GM11168 (cell line): ENCODE measurements around the gene MYH10.
"Not testable (repeated sequence)": the region's sequence is repeated elsewhere in the genome, so short reads cannot be mapped to it uniquely, and the experiment has no call there.

ENCODE experiments used
- in situ Hi-C: fragments of 300-500 bp; cut with MboI; formaldehyde crosslinking; loops from one replicate; pipeline ENCODE4 v1.12.0; 2022; ENCODE audit warnings: low sequenced_read_pairs; ENCODE audit not compliant: unreplicated experiment

The MYH10 gene

DNA sequence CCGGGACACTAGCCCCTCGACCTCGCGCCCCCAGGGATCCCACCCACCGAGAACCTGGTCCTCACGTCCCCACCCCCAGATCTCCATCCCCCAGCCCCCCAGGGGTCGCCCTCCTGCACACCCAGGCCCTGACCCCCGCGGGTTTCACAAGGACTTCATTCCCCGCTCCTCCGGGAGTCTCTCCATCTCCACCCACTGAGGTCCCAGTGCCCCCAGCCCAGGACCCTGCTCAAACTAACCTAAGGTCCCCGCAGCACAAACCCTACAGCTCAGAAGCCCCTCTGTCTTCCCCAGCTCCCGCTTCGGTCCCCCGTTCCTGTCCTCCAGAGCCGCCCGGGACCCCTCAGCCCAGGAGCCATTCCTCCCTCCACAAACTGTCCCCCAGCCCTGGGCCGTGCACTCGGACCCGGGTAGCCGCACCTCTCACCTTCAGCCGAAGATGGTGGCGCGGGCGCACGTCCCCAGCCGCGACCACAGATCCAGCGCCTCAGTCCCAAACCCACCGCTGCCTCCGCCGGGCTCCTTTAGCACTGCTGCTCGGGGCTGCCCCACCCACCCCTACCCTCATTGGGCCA lies at the start of gene MYH10:
TSS of gene MYH10 (minus strand) at position 499 of the 575 bp plus-strand sequence. CDS start 7,479 bp downstream, outside the sequence.
- in situ Hi-C loops = no loop called here

DNA sequence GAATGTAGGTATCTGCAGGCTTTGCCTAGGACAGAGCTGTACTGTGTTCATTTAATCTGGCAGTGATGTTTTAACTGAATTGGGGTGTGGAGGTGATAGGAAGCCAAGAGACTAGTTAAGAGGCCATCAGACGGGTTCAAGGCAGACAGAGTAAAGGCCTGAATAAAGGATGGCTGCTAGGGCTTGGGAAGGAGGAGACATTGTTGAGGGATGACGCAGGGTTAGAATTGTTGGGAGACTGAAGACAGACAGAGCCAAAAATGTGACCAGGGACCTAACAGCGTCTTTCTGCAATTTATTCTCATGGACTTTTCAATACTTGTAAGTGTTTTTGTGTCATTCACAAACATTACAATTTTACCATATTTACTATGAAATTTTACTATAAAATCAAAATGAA lies 48.6 kb upstream of the MYH10 start:
- in situ Hi-C loops = no loop called here

DNA sequence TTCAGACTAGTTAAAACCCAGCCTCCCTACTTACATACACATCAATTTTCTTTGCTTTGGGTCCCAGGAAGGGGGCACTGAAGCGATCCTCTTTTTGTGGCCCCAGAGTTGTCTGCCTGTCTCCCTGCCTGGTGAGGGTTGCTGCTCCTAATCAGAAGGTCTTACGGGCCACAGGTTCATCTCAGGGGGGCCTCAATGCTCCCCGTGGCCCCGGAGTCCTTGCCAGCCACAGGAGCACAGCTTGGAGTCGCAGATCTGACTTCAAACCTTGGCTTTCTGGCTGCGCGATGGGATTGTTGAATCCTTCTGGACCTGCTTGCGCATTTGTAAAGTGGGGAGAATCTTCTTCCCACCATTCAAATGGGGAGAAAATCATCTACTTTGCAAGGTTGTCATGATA lies 44.8 kb upstream of the MYH10 start:
- in situ Hi-C loops = no loop called here

DNA sequence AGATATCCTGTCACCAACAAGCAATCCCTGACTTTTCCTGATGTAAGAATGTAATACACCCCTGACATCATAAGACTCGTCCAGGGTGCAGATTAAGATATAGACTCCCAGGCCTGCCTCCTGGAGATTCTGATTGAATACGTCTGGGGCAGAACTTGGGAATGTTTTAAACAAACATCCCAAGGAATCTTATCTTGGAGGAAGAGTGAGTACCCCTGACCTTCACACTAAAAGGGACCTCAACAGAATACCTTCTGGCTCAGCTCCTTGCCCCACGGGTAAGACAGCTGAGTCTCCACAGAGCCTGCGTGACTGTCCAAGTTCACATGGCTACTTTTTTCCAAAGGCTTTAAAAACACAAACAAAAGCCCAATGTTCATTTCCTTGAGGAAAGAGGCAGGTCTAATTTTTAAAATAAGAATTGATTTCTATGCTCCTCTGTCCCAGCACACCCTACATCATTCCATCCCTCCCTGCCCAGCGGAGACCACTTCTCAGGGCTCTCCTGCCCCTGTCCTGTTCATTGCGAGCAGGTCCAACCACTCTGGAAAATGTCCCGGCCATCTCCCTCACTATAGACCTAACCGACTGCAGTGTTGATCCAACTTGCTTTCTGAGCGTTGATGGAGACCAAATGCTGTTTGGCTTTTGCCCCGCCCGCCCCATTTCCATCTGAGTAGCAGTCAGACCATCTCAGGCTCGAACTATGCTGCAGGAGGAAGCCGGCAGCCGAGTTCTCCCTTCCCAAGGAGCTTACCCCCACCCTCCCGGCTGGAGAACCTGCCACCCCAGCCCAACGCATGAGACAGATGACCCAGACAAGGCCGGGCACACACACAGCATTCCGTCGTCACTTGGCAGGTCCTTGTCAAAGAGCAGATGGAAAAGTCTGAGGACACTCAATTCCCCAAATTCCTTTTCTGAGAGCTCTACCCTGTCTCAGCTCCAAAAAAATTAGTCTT lies 44.1 kb upstream of the MYH10 start:
- in situ Hi-C loops = no loop called here

DNA sequence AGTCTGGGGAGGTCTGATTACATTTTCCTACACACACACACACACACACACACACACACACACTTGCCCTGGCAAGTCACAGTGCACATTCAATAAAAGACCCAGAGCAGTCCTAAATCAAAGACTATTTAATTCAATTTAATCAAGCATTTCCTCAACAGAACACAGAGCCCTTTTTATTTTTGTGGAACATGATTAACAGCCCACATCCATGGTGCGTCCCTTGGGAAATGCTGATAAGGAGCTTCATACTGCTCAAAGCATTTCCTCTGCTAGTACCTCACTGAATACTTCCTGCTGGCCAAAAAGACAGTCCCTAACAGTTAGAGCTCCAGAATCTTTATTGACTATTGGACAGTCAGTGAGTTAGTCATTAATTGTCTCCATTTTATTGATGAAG lies 43.1 kb upstream of the MYH10 start:
- in situ Hi-C loops = no loop called here

DNA sequence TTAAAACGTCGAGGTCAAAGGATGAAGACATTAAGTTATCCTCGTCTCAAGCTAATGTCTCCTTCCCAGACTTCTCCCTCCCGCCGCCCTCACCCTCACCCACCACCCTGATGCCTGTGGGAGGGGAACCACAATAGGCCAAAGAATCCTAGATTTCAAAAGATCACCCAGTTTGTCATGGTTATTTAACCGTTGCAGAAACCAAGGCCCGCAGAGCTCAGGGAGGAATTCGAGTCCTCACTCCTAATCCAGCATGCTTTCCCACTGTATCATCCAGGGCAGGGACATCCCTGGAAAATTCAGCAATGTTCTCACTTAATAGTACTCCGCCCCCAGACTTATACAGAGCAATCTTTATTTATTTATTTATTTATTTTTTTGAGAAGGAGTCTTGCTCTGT lies 41.8 kb upstream of the MYH10 start:
- in situ Hi-C loops = no loop called here

DNA sequence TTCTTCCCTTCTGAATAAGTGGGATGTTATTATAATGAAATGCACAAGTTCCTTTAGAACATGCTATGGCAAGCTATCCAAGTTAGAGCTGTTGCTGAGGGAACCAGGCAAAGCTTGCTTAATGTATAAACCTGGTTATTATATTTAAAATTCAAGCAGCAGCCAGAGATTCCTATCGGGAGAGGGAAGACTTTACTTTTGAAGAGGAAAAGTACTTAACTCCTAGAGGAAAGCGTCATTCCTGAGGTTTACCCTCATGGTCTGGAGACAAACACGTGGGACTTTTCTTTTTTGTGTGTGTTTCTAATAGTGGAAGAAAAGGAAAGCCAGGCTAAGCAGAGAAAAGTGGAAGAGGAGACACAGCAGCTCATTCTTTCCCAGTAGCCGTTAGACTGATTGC lies 39.9 kb upstream of the MYH10 start:
- in situ Hi-C loops = no loop called here

DNA sequence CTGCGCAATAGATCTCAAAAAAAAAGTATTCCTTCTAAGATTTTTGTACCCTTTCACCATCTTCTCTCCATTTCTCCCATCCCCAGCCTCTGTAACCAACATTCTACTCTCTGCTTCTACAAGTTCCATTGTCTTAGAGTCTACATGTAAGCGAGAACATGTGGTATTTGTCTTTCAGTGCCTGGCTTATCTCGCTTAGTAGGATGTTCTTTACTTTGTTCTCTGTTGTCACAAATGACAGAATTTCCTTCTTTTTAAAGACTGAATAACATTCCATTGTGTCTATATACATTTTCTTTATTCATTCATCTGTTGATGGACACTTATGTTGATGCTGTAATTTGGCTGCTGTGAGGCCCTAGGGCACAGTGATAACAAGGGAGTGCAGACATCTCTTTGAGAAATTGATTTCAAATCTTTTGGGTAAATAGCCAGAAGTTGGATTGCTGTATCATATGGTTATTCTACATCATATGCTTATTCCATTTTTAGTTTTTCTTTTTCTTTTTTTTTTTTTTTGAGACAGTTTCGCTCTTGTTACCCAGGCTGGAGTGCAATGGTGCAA lies 37.7 kb upstream of the MYH10 start:
- in situ Hi-C loops = no loop called here

DNA sequence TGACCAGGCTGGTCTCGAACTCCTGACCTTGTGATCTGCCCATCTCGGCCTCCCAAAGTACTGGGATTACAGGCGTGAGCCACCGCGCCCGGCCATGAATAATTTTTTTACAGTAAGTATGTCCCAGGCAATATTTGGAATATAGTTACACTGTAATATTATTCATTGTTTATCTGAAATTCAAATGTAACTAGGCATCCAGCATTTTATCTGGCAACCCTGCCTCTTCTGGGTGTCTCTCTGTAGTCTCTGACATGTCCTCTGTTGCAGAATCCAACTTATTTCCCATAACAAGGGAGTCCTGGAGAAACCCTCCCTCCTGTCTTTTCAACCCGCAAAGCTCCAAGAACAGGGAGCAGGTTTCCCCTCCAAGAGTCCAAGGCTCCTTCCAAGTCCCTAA lies 36.9 kb upstream of the MYH10 start:
- in situ Hi-C loops = no loop called here

DNA sequence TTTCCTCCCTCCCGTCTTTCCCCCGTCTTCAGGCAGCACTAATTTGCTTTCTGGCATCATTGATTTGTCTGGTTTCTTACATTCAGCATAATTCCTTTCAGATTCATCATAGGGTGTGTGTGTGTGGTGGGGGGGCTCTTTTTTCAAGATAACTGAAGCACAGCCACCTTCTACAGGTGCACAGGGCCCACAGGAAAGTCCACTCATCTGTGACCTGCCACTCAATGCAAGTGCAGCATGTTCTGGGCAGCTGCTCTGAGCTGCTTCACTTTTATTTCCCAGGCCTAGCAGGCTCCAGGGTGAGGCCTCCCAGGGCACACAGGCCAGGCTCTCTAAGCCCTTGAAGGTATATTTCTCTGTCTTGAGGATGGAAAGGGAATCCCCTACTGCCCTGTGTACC lies 35.2 kb upstream of the MYH10 start:
- in situ Hi-C loops = no loop called here

DNA sequence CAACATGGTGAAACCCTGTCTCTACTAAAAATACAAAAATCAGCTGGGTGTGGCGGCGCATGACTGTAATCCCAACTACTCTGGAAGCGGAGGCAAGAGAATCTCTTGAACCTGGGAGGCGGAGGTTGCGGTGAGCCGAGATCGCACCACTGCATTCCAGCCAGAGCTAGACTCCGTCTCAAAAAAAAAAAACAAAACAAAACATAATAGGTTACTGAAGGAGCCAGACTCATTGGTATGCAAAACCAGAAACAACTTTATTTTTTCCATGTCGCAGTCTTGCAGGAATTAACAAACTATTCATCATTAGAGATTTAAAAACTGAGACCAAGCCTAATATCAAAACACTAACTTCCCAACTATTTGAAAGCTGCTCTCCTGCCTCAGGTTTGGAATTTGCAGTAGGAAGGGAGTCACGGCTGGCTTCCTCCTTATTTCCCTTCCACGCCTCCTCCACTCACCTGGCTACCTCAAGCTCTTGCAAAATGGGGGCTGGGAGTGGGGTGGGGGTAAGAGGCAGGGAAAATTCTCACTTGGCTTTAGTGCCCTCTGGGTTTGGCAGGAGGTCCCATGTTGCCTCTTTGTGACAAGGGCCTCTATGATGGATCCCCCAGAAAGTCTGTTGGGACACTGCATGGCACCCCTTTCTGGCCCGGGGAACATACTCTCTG lies 34.1 kb upstream of the MYH10 start:
- in situ Hi-C loops = no loop called here

DNA sequence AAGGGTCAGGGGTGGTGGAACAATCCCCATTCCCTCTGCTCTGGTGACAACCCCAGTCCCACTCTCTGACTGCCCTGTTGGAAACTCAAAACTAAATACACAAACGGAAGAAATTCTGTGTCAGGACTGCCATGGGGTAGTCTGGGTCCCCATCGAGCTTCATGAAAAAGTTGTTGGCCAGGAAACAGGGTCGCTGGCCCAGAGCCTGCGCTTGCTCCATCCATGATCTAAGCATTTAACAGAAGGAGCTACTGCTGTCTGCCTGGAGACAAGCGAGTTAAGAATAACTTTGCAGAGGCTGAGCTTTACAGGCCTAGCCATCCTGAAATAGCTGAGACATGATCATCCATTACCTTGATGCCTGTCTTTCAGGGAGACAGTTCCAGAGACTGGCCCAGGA lies 32.4 kb upstream of the MYH10 start:
- in situ Hi-C loops = no loop called here

DNA sequence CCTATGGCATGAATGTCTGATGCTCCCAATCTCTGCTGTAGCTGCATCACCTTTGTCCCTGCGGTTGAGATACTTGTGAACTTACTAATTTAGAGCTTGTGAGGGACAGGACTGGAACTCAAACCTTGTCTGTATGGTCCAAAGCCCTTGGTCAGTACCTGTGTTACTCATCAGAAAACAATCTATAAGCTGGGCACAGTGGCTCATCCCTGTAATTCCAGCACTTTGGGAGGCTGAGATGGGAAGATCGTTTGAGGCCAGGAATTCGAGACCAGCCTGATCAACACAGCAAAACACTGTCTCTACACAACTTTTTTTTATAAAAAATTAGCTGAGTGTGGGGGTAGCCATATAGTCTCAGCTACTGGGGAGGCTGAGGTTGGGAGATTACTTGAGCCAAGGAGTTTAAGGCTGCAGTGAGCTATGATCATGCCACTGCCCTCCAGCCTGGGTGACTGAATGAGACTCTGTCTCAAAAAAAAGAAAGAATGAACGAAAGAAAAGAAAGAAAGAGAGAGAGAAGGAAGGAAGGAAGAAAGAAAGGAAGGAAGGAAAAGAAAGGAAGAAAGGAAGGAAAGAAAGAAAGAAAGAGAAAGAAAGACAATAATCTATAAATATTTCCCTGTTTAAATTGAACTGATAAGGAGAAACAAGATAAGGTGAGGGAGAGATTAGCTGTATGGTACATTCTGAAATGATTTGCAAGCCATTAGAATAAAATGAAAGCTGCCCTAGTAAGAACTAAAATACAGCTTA lies 31.7 kb upstream of the MYH10 start:
- in situ Hi-C loops = no loop called here

DNA sequence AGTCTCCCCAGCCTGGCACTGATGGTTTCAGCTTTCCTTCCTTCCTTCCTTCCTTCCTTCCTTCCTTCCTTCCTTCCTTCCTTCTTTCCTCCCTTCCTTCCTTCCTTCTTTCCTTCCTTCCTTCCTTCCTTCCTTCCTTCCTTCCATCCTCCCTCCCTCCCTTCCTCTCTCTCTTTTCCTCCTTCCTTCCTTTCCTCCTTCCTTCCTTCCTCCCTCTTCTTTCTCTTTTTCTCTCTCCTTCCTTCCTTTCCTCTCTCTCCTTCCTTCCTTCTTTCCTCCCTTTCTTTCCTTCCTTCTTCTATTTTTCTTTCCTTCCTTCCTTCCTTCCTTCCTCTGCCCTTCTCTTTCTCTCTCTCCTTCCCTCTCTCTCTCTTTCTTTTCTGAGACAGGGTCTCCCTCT lies 30.2 kb upstream of the MYH10 start:
- in situ Hi-C loops = not testable (repeated sequence)

DNA sequence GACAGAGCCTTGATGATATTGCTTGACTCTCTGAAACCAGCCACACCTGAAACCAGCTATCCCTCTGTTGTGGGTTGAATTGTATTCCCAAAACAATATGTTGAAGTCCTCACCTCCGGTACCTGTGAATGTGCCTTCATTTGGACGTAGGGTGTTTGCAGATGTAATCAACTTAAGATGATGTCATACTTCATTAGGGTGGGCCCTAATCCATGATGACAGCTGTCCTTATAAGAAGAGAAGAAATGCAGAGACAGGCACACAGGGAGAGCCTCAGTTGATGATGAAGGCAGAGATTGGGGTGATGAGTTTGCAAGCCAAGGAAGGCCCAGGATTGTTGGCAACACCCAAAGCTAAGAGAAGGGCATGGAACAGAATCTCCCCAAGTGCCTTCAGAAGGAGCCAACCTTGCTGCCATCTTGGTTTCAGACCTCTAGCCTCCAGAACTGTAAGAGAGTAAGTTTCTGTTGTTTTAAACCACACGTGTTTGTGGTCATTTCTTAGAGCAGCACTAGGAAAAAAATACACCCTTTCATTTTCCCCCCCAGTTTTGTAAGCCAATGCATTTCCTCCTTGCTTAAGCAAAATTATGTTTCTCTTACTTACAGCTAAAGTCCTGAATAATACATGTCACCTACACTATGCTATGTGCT lies 29.4 kb upstream of the MYH10 start:
- in situ Hi-C loops = no loop called here

DNA sequence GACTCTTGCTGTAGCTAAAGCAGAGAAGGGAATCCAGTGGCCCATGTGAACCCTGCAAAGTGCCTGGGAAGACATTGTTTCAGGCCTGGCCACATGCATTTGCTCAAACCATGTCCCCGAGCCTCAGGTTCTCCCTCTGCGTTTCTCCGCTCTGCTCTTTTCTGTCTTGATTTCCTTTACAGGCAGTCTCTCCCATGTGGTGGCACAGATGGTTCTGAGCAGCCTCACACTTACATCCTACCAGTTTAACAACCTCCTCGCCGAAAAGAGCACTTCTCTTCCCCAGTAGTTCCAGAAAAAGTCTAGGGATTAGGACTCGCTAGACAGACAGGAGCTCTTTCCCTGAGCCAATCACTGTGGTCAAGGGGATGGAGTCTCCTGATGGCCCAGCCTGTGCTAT lies 28.3 kb upstream of the MYH10 start:
- in situ Hi-C loops = no loop called here

DNA sequence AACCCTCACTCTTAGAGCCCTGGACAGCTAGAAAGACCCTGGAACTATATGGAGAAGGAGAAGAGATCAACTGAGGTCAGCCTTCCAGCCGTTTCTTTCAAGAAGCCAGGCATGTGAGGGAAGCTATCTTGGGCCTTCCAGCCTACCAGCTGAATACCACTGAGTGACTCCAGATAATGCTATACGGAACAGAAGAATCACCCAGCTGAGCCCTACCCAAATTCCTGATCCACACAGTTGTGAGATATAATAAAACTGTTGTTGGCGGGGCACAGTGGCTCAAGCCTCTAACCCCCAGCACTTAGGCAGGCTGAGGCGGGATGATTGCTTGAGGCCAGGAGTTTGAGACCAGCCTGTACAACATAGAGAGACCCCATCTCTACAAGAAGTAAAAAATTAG lies 26.2 kb upstream of the MYH10 start:
- in situ Hi-C loops = no loop called here

DNA sequence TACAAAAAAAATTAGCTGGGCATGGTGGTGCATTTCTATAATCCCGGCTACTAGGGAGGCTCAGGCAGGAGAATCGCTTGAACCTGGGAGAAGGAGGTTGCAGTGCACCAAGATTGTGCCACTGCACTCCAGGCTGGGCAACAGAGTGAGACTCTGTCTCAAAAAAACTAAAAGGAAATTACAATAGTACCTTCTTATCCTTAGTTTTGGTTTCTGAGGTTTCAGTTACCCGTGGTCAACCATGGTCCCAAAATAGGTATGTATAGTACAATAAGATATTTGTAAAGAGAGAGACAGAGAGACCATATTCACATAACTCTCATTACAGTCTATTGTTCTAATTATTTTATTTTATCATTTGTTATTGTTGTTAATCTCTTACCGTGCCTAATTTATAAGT lies 24.3 kb upstream of the MYH10 start:
- in situ Hi-C loops = no loop called here

DNA sequence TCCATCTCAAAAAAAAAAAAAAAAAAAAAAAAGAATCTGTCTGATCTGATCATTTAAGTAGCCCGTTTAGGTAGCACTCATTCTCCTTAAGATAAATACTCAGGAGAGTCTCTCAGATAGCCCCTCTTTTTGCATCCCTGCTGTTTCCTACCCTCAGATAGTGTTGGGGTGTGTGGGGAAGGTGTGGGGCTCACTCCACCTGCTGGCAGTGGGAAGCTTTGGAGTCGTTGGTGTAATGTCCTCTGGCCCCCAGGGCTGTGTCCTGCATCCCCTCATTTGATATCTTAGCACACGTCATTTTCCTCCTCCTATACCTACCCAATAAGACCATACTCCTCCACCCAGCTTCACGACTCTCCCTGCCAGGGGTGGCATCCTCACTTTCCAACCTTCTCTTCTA lies 20.5 kb upstream of the MYH10 start:
- in situ Hi-C loops = no loop called here

DNA sequence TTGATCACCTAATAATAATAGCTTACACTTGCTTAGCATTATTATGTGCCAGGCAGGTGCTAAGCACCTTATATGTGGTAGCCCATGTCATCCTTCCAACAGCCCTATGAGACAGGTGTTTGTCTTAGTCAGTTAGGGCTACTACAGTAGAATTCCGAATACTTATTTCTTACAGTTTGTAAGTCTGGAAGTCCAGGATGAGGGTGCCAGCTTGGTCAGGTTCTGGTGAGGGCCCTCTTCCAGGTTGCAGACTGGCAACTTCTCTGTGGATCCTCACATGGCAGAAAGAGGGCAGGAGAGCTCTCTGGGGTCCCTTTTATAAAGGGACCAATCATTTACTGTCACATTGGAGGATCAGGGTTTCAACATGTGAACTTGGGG lies 19.6 kb upstream of the MYH10 start:
- in situ Hi-C loops = no loop called here
